SK-MEL-5 (cell line): ENCODE data around the gene PHF21A. TPM values are rescaled to one million over a fixed set of nuclear protein-coding genes. Genes with fewer than 3 reads are reported as not detected.

Experiments
- DNase-seq: peaks from one replicate; pipeline ENCODE4 v3.0.0-alpha.2; 2016; ENCODE audit warnings: low read depth, low spot score
- in situ Hi-C: cut with HindIII; loops from 2 replicates; pipeline ENCODE4 v1.10.0; 2016; ENCODE audit warnings: low sequenced_read_pairs, high pct_unique_total_duplicates, low pct_unique_long_range_greater_than_20kb
- total RNA-seq: library from RNA; depleted of rRNA; stranded (reverse); fragments of >200 nt; shearing (Covaris generic); gene quantifications from 2 replicates; pipeline ENCODE4 v1.2.3, GENCODE V29; 2014

PHF21A gene
- total RNA-seq, 1 experiment from 2014 or later: 15.2 TPM

- in situ Hi-C loops: no loop called here
- no peak for DNase-seq
Observed at GRCh38 chr11:45934580-45935318, 186.5 kb downstream of the PHF21A start.

GRCh38 chr11:45933846-45934579, 187.2 kb downstream of the PHF21A start:
- DNase-seq: no peak
- in situ Hi-C loops: no loop called here

DNA sequence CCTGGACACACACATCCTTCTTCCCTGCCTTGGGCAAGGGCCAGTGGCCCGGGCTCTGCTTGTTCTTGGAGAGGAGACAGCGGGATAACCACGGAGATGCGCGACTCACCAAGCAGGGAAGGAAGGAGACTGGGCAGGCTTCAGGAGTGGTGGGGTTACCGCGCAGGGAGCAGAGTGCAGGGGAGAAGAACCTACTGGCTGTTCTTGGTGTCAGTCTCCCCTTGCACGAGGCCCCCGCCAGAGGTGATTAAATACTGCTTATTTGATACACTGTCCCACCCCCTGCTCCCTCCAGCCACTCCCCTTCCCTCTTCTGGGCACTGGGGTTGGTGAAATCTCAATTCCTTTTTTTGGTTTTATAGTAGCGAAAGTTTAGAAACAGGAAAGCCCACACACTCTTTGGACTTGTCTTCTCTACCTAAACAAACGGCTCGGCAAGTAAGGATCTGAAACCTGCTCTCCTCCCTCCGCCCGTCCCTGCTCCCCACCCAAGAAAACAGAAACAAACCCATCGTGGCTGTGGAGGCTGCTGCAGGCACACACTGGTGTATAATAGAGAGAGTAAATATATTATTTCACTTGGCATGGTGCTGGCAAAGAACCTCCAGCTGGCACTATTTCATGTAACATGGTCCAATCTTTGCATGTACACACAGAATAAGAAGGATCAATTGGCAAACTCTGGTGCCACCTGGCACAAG, 188.0 kb downstream of the PHF21A start:
- no peak for DNase-seq
- in situ Hi-C loops: no loop called here

DNA sequence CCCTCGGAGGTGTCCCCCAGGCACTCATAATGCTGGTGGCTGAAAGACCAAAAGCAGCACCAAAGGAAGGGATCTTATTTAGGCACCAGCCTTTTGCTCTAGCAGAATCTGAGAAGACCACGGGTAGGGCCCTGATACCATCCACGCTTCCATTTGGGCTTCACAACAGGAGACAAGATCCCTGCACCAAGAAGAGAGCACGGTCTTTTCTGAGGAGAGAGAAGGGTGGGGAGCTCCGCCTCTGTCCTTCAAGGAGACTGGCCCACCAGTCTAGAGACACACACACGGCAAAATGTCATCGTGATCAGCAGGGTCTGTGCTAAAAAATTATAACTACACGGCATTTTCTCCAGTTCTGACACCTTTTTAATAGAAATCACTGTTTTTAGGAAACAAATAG, 189.0 kb downstream of the PHF21A start:
- DNase-seq: no peak
- in situ Hi-C loops: no loop called here

- in situ Hi-C loops: no loop called here
- no peak for DNase-seq
Observed at GRCh38 chr11:45931739-45932138, 189.5 kb downstream of the PHF21A start.

- in situ Hi-C loops: no loop called here
- no peak for DNase-seq
Observed at GRCh38 chr11:45930951-45931570, 190.2 kb downstream of the PHF21A start.

DNA sequence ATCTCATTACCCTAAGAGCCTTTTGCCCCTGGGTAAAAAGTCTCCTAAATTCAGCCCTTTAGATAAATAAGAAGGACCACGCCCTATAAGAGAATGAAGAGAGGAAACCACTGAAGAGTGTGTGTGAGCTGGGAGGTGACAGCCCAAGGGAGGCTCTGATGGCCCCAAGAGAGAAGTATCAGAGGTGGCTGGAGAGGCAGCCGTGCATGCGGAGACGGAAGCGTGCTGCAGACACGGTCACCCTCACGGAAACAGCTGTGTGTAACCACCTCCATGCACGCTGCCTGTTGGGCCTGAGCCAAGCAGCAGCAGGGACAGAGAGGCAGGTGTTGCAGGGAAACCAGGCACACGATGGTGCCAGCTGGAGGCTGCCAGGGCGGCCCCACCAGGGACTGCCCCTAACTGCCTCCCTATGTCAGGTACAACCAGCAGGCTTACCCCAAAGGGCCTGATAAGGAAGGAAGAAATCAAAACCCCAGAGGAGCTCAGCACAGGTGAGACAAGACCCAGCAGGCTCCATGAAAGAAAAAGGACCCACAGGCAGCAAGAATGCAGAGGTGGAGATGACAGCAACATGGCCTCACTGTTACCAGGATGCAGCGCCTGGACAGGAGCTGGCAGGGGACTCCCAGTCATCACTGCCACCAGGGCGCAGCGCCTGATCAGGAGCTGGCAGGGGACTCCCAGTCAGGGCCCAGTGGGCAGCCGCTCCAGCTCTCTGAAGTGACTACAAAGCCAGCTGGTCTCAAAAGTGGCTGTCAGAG, 191.0 kb downstream of the PHF21A start:
- DNase-seq: no peak
- in situ Hi-C loops: no loop called here

GRCh38 chr11:45929486-45930030, 191.7 kb downstream of the PHF21A start:
- in situ Hi-C loops: no loop called here
- DNase-seq: no peak

GRCh38 chr11:45928535-45929215, 192.6 kb downstream of the PHF21A start:
- in situ Hi-C loops: no loop called here
- DNase-seq: no peak

GRCh38 chr11:45927684-45928413, 193.4 kb downstream of the PHF21A start:
- DNase-seq: no peak
- in situ Hi-C loops: no loop called here

GRCh38 chr11:45927332-45927683, 193.9 kb downstream of the PHF21A start:
- in situ Hi-C loops: no loop called here
- no peak for DNase-seq

GRCh38 chr11:45926536-45927331, 194.5 kb downstream of the PHF21A start:
- DNase-seq: no peak
- in situ Hi-C loops: no loop called here

DNA sequence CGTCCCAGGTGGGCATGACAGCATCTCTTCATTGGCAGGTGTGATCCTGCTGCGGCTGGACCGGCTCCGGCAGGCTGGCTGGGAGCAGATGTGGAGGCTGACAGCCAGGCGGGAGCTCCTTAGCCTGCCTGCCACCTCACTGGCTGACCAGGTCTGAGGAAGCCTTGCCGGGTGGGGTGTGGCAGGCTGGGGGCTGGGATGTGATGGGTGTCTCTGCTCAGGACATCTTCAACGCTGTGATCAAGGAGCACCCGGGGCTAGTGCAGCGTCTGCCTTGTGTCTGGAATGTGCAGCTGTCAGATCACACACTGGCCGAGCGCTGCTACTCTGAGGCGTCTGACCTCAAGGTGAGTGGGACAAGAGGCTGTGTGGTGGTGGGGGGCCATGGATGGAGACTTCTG, 195.3 kb downstream of the PHF21A start:
- in situ Hi-C loops: no loop called here
- no peak for DNase-seq

GRCh38 chr11:45925550-45925949, 195.7 kb downstream of the PHF21A start:
- in situ Hi-C loops: no loop called here
- DNase-seq: no peak

- in situ Hi-C loops: no loop called here
- no peak for DNase-seq
Observed at GRCh38 chr11:45924927-45925326, 196.3 kb downstream of the PHF21A start.
